HG02763 (cell line): ENCODE measurements around the gene JARID2.

Source experiments
- ATAC-seq: cut with Tn5 transposase; IDR thresholded peaks from one replicate; pipeline ENCODE4 v1.9.1; 2021; ENCODE audit warnings: mild to moderate bottlenecking, moderate library complexity; ENCODE audit not compliant: unreplicated experiment

JARID2 gene

GRCh38 chr6:15481390-15482291 is 235.8 kb downstream of the JARID2 start:
- ATAC-seq = no peak

DNA sequence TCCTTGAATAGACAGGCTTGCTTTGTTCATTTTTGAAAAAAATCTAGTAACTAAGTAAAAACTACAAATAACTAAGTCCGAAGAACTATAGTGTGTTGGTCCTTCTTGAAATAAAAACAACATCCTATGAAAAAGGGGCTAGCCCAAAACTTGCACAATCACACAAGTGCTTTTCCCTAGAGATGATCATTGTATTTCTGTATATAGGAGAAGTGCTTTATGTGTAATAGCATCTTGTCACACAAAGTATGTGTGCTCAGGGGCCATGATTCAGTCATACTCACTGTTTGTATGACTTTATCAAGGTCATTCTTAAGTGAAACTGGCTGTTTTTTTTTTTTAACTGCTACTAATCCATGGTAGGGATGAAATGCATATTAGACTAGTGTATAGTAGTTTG is 237.2 kb downstream of the JARID2 start:
- no peak for ATAC-seq

DNA sequence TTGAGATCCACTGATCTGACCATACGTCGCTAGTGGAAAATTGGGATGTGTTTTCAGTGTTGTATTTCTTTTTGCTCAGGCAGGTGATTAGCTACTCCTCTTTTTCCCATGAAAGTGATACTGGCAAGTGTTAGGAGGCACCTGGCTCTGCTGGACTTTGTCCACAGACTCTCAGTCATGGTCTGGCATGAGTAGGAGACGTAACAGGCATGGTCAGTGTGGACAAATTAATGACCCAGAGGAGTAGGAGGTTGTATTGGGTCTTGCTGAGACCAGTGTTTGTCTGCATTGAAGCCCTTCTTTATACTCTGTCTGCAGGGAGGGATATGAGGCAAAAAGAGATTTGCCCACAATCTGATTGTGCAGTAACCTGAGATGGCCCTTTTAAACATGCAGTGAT is 238.3 kb downstream of the JARID2 start:
- no peak for ATAC-seq

DNA sequence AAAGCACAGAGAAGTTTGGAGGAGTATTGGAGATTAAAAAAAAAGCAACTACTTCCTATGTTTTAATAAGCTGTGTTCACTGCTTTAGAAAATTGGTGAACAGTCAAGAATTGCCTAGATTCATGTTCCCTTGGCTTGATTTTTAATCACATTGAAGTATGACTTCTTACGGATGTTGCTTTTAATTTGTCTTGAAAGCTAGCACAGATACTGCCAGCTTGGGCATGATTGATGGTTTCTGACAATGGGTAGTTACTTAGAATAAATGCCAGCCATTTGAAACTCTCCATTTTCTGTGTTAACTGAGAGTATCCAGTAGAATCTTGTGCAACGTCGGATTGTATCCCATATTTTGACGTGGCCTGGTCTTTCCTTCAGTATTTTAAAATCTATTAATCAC is 239.0 kb downstream of the JARID2 start:
- ATAC-seq = no peak

DNA sequence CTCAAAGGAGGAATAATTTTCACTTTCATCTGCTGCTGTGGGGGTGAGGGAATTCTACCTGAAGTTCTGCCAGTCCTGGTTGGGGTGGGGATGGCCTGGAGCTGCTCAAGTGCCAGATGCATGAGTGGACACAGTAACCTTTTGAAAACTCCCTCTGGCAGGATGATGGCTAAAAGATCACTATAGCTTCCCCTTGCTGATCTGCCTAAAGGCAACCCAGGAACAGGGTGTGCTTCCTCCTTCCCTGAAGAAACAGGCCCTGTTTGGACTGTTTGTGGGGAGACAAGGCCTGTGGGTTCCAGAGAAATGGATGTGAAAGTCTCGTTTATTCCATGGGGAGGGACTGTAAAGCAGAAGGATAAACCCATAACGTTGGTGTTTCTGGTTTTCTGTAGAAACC is 240.1 kb downstream of the JARID2 start:
- ATAC-seq = no peak

DNA sequence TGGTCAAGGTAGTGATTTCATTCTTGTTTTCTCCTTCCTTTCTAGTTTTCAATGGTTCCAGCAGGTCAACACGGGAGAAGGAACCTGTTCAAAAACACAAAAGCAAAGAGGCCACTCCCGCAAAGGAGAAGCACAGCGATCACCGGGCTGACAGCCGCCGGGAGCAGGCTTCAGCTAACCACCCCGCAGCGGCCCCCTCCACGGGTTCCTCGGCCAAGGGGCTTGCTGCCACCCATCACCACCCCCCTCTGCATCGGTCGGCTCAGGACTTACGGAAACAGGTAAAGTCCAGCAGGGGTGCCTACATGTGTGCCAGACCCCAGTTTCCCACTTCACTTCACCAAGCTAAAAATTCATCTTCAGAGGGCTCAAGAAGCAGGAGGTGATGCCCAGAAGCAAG is 241.4 kb downstream of the JARID2 start:
- no peak for ATAC-seq

GRCh38 chr6:15489261-15489962 is 243.5 kb downstream of the JARID2 start:
- ATAC-seq = no peak

- no peak for ATAC-seq
Measured at GRCh38 chr6:15490242-15491100, 244.6 kb downstream of the JARID2 start.

GRCh38 chr6:15491255-15491985 is 245.6 kb downstream of the JARID2 start:
- ATAC-seq = no peak

DNA sequence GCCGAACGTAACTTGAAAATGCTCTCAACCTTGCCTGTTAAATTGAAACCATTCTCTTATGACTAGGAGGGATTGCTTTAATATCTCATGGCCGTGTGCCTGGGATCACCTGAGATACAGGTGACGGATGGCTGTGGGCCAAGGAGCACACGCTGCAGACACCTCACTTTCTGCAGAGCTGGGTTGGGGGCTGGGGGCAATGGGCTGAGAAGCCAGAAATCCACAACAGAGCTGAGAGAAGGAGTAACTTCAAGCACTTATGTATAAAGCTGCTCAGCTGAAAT is 246.1 kb downstream of the JARID2 start:
- ATAC-seq = no peak

- ATAC-seq = no peak
Measured at GRCh38 chr6:15493437-15494168, 247.7 kb downstream of the JARID2 start.

DNA sequence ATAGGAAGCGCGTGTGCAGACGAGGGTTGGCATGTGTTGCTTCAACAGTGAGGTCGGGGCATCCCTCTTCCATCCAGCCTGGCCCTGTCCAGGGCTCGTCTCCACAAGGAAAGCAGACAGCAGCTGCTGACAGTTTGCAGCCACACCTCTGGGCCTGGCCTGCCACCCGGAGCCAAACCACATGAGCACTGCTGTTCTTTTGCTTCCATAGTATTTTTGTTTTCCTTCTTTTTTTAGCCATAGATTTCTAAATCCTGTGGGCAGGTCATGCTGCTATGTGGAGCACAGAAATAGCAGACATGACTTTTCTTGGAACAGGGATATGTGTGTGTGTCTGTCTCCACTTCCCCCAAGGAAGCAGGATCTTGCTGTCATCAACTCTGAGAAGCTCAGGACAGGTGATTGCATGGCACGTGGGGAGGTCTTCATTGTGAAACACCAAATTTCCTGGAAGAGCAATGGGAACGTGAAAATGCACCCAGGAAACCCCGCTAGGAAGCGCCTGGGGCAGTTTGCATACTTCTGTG is 249.6 kb downstream of the JARID2 start:
- ATAC-seq = no peak

- ATAC-seq = no peak
Measured at GRCh38 chr6:15496345-15497131, 250.7 kb downstream of the JARID2 start.

- no peak for ATAC-seq
Measured at GRCh38 chr6:15498640-15499039, 252.8 kb downstream of the JARID2 start.

DNA sequence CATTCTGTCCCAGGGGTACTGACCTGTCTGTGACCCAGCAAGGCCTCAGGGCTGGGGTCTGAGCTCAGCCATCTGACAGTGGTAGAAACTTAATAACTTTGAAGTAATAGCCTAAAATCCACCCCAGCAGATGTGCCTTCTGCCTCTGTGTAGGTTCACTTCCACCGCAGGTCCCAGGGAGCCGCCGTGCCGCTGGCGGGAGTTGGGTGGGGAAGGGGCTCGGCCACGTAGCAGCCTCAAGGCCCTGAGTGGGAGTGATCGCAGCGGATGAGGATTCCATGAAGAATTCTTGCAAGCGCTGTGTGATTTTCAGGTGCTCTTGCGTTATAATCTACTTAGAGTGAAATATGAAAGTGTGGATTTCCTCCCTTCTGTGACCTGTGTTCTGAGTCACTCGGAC is 253.3 kb downstream of the JARID2 start:
- ATAC-seq = no peak

GRCh38 chr6:15499591-15499990 is 253.7 kb downstream of the JARID2 start:
- ATAC-seq = no peak

DNA sequence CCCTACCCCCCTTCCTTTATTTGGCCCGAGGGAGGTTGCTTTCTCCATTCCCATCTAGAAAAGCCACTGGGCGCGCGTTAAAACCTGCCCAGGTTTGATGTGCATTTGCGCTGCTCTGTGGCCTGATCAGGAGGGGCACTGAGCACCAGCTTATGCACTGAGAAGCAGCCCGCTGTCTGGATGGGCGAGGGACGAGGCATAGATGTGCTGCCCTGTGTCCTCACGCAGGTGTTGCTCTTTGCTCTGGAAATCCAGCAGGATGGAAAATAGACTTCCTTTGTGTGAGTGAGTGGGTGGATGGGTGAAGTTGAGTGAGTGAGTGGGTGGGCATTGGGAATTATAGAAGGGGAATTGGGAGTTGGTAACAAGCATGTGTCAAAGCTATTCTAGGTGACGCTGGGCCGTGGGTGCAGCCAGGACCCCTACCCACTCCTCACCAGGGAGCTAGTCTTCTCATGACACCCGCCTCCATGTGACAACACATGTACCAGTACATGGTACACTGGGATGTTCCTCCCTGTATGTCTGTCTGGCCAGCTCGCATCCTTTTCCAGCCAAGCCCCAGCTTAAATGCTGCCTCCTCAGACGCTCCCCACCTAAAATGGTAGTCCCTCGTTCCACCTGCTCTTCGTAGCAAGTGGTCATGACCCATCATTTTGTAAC is 254.3 kb downstream of the JARID2 start:
- ATAC-seq = no peak
